GM19351 (cell line): Measurements from ENCODE around the gene ADCYAP1R1.

Source experiments
- ATAC-seq: cut with Tn5 transposase; IDR thresholded peaks from one replicate; pipeline ENCODE4 v1.9.1; 2021; ENCODE audit warnings: mild to moderate bottlenecking, moderate library complexity; ENCODE audit not compliant: unreplicated experiment

The ADCYAP1R1 gene

GRCh38 chr7:31051598-31052486 lies at the start of gene ADCYAP1R1:
TSS of gene ADCYAP1R1 (plus strand) at chr7:31052308. CDS start at chr7:31063265, 10,957 bp downstream.
- no peak for ATAC-seq

- ATAC-seq, result no peak
Observed at GRCh38 chr7:31003097-31003496, 49.0 kb upstream of the ADCYAP1R1 start.

DNA sequence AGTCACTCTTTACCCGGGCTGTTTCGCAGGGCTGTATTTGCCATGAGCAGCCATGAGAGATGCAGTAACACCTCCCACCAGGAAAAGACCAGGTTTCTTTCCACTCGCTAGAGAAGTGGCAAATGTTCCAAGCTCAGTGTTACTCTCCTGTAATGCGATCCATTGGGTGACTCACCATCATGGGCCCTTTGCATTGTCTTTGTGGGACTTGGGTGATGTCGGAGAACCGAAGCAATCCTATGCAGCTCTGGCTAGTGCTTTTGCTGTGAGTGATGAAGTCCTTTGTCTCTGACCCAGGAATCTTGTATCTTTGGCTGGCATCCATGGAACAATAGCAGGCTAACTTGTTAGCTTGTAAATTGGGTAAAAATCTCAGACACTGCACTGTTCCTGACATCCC lies 48.4 kb upstream of the ADCYAP1R1 start:
- no peak for ATAC-seq

DNA sequence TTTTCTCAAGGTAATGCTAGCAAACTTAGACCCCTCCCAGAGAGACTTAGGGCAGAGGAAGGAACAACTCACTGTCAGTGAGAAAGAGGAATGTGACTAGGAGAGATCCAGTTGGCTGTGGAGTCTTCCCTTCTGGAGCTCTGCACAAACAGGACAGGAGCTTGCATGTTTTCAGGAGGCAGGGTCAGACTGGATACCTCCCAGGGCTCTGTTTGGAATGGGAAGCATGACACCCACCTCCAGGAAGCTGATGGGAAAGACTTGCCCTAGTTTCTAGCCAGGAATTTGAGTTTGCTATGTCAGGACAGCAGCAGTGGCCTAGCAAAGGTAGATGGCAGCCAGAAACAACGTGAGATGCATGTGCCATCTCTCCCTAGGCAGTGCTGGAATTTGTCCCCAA lies 47.7 kb upstream of the ADCYAP1R1 start:
- ATAC-seq, result no peak

GRCh38 chr7:31006857-31007256 lies 45.3 kb upstream of the ADCYAP1R1 start:
- no peak for ATAC-seq

DNA sequence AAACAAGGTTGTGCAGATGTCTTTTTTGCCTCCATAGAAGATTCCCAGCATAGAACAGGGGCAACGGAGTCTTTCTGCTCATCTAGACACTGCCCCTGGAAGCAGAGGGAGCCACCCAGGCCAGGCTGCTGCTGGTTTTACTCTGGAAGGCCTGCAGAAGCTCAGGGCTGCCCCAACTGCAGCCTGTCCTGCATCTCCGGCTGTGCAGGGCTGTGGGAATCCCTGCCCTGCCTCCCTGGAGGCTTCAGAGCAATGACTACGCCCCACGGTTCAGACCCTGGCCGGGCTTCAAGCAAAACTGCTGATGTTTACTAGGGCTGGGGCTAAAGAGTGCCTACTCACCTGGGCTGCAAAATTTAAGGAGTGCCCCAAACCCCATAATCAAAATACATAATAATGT lies 44.5 kb upstream of the ADCYAP1R1 start:
- no peak for ATAC-seq

- no peak for ATAC-seq
Observed at GRCh38 chr7:31014826-31015225, 37.3 kb upstream of the ADCYAP1R1 start.

DNA sequence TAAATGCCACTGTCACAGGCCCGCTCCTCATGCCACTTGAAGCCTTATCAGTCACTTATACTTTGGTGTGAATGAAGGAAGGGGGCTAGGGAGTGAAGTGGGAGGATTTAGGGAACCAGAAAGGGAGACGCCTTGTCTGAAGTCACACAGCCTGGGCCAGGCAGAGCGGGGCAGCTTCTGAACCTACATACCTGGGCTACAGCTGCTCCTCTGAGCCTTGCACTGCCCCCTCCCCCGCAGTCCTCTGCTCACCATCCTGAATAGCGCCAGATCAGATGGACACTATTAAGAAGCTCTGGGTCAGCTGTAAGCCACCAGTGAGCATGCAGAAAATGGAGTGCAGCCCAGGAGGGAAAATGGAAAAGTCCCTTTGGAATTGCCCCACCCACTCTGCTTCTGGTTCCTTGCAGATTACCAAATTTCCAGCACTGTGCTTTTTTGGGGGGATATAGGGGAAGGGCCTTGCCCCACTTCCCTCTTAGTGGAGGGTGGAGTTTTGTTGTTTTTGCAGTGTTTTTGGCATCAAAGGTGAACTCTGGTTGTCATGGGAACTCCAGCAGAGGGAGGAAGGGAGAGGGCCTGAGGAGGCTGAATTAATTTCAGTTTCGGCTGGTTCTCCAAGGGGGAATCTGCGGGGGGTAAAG lies 35.0 kb upstream of the ADCYAP1R1 start:
- ATAC-seq, result no peak

DNA sequence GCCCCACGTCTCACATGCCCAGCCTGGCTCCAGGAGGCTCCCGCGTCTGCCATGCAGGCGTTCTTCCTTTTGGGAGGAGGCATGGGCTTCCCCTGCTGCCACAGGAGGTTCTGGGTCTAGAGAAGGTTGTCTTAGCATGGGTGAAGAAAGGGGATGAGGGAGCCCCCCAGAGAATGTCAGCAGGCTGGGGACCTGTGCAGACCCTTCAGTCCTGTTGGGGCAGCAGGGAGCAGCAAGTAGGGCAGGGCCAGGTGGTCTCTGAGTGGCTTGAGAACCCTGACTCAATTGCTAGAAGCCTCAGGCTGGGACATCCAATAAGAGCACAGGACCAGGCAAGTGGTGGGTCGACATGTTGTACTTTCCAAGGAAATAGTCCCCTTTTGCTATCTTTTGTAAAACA lies 34.4 kb upstream of the ADCYAP1R1 start:
- no peak for ATAC-seq

GRCh38 chr7:31019509-31019908 lies 32.6 kb upstream of the ADCYAP1R1 start:
- ATAC-seq, result no peak

GRCh38 chr7:31020161-31020560 lies 31.9 kb upstream of the ADCYAP1R1 start:
- ATAC-seq, result no peak

- ATAC-seq, result no peak
Observed at GRCh38 chr7:31020652-31021051, 31.5 kb upstream of the ADCYAP1R1 start.

DNA sequence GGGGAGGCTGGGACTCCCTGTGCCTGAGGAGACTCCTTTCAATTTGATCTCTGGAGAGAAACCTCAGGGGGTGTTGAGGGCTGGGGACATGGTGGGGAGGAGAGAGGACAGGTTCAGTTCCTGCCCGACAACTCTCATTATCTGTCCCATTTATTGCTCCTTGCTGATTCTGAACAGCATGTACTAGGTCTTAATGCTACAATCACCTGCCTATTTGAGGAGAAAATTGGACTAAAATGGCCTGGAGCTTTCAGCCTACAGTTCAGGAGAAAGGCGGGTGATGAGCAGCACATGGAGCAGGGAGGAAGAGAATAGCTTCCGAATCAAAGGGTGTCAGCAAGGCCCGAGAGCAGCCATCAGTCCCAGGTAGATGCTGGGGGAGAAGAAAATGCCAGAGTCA lies 30.0 kb upstream of the ADCYAP1R1 start:
- ATAC-seq, result no peak

DNA sequence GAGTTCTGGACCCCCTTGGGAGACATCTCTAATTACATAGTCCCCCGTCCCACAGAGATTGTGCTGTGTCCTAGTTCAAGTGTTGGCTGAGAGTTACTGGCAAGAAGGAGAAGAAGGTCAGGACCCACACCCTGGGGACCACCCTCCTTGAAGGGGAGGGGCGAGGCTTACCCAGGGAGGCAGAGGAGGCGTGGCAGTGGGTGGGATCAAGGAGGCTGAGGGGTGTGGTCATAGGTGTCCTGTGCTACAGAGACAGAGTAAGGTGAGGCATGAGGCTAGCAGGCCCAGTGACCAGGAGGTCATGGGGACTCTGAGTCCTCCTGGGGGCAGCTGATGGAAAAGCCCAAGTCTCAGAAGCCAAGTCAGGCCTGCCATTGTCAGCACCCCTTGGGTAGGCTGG lies 29.4 kb upstream of the ADCYAP1R1 start:
- no peak for ATAC-seq

DNA sequence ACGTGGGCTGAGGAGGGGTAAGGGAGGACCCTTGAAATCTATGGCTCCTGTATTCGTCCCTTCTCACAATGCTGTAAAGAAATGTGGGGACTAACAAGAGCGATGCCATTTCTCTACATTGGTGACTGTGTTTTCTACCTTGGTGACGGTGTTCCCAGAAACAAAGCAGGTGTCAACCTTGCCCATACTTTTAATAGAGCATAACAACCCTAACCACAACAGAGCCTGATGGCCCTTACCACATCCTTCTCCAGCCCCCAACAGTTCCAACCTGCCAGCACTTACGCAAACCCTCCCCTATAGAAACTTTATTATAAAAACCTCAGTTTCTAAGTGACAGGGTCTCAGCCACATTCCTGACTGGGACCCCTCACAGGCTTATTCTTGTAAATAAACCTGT lies 28.2 kb upstream of the ADCYAP1R1 start:
- ATAC-seq, result no peak

- no peak for ATAC-seq
Observed at GRCh38 chr7:31027161-31027965, 24.7 kb upstream of the ADCYAP1R1 start.

DNA sequence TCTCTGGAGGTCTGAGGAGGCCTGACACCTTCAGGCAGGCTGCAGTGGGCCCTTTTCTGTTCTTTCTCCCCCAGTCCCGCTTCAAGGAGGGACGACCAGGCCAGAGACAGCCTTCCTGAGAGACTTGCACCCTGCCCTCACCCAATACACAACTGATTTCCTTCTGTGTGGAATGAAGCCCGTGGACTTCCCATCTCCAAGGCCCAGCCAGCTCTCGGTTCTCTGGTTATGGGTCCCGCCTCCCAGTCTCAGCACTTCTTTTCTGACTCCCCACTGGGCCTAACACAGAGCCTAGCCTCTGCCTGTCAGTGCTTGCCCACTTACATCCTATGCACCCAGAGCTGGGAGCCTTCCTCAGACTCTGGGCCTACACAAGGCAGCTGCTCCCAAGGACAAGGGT lies 24.1 kb upstream of the ADCYAP1R1 start:
- ATAC-seq, result no peak

DNA sequence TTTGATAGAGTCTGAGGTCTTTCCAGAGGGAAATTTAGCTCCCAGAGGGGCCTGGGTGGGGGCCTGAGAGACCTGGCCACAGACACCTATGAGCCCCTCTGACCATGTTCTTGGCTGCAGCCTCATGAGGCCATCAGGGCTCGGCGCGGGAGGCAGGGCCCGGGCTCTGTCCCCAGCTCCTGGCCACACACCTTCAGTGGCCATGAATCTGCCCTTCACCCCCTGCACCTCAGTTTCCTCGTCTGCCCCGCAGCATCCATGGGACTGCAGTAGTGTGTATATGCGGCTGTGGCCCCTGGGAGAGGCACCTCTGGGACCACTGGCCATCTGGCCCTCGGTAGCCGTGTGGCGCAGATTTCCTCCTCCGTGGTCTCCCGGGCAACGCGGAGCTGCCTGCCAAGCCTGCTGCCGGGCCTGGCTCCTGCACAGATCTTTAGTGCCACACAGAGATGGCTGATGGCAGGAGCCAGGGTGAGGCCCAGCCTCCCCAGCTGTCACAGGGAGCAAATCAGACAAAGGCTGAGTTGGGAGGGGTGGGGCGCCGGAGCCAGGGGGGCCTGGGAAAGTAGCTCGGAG lies 23.6 kb upstream of the ADCYAP1R1 start:
- ATAC-seq, result no peak

DNA sequence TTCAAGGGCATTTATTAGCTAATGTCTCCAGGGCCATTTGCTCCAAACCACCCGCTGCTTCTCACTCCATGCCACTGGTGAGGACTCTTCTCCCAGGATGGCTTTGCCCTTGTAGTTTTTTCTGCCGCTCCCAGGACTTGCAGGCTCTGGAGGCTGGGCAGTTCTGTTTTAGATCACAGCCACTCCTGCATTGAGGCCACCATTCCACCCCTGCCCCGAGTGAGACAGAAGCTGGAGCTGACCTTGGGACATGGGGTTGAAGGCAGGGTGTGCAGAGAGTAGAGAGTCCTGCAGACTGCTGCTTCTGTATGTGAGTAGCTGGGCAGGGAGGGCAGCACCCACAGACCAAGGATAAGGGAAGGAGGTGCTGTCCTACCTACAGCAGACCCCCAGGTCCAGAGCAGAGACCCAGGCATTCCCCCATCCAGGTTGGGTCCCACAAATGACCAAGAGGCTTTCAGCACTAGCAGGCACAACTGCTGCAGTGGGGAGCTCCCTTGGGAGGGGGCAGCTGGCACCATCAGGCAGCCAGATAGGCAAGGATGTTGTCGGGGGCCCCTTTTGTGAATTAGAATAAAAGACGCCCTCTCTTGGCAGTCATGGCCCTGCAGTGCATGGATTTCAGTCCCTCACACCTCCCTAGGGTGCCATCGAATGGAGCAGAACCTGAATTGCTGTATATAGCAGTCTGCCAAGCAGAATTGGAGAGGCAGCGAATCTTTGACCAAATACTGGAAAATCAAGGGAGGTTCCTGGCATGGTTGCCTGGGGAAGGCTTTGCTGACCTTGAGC lies 22.7 kb upstream of the ADCYAP1R1 start:
- no peak for ATAC-seq

GRCh38 chr7:31033674-31034300 lies 18.3 kb upstream of the ADCYAP1R1 start:
- ATAC-seq, result no peak
